Stimulated activated CD8-positive, alpha-beta memory T cell treated with anti-CD3 and anti-CD28 coated beads, Interleukin-4, amount 100 ng/mL, for 1 hour (primary cell): ENCODE results near the gene TBC1D8B.

ENCODE experiments used
- DNase-seq, 2 donors: peaks; one replicate each; pipeline ENCODE4 v3.0.0-alpha.2; 2020; ENCODE audit warnings: low read depth in 2 of 2, low spot score in 1 of 2

TBC1D8B gene

DNA sequence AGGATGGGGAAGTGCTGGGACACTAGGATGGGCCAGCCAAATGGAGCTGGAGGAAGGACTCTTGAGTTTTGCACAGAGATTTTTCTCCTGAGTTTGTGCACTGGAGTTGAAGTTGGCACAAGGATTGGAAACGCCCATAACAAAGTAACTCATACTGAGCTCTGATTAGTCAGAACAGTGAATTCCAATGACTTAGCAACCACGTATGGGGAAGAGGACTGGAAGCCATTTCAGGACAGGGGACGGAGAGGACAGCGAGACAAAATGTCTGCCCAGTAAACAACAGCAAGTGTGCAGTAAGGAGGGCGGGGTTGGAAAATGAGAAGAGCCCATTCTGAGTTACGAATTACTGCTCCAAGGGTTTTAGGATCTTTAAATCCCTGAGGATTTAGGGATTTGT is 94.8 kb downstream of the TBC1D8B start:
- DNase-seq, result no peak

DNA sequence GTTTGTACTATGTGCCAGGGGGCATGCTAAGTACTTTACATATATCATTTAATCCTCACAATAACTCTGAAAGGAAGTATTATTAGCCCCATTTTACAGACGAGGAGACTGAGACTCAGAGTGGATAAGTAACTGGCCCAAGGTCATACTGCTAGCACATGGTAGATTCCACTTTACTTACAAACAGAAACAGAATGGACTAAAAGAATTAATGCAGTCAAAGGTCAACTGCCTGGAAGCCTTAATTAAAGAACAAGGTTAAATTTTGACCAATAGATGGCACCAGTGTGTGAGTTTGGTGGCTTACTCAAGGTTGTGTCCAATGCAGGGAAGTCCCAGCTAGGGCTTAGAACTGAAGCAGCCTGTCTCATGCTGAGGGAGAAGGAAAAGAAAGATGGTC is 96.0 kb downstream of the TBC1D8B start:
- DNase-seq, result no peak

DNA sequence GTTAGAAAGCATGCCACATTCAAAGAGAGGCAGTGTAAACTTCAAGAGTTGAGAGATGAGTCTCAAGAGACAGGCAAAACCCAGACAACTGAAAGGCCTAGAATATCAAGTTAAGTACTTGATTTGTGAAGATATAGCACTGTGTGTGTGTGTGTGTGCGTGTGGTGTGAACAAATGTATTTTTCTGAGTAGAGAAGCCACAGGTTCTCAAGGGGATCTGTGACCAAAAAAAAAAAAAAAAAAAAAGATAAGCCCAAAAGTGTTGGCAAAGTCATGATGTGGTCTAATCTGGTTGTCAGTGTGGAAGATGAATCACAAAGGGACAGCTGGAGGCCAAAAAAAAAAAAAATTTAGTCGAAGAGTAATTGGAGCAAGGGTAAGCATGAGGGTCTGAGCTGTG is 96.8 kb downstream of the TBC1D8B start:
- DNase-seq, result no peak

GRCh38 chrX:106899841-106900240 is 97.4 kb downstream of the TBC1D8B start:
- no peak for DNase-seq

DNA sequence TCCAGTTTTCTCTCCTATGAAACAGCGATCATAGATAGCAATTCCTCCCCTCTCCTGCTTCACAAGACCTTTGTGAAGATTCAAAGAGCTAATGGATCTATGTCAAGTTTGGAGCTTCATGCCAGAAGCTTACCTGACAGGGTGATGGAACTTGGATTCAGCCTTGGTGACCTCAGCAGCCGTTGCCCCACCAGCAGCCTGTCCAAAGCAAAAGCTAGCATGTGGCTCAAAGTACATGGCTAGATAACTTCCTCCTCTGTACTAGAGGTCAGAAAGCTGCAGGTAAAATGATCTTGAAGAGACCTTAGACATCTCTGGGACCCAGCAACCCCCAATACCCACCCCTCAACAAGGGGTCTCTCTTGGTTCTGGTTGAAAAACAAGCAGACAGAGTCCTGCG is 98.9 kb downstream of the TBC1D8B start:
- no peak for DNase-seq

GRCh38 chrX:106901781-106902219 is 99.3 kb downstream of the TBC1D8B start:
- DNase-seq, result no peak

GRCh38 chrX:106902684-106903083 is 100.2 kb downstream of the TBC1D8B start:
- DNase-seq, result no peak

DNA sequence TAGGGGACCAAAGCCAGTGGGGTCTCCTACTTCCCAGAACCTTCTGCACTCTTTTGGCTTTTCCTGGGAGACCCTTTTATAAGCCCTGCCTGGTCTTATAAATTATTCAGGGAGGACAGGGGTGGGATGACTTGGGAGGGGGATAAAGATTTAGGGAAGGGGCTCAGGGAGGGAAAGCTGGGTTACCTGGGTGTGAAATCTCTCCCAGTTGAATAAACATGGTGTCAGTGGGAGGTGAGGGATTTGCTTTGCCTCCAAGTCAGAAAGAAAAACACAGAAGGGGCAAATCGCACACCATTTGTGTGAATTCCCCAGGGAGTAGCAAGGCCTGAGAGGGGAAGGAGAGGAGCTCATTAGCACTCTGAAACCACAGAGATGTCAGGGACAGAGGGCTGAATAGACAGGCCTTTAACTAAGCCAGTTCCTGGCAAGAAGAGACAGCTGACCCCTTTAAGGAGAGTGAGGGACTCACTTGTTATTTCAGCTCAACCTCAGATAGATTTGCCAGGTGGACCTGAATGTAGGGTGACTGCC is 100.9 kb downstream of the TBC1D8B start, which contains the start of gene RIPPLY1:
RIPPLY1 (minus strand) TSS at position 51 of the 534 bp plus-strand sequence. CDS start 54 bp downstream, outside the sequence.
- DNase-seq, result no peak

- no peak for DNase-seq
Measured at GRCh38 chrX:106903856-106904528, 101.5 kb downstream of the TBC1D8B start.

GRCh38 chrX:106905064-106905708 is 102.7 kb downstream of the TBC1D8B start:
- DNase-seq, result no peak

DNA sequence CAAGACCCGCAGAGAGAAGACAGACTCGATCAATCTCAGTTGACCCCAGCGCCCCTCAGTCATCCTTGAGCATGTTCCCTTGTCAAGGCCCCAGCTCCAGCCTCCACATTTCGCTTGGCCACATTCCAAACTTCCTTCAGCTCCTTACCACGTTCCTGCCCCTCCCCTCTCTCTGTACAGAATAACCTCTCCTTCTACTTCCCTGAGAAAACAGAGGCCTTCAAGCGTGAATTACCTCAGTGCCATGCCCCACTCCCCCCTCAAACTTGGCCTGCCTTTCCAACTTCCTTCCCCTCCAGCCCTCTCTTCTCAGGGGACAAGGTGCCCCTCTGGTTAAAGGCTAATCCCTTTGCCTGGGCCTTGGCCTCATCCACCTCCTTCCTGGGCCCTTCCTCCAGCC is 103.9 kb downstream of the TBC1D8B start:
- no peak for DNase-seq

DNA sequence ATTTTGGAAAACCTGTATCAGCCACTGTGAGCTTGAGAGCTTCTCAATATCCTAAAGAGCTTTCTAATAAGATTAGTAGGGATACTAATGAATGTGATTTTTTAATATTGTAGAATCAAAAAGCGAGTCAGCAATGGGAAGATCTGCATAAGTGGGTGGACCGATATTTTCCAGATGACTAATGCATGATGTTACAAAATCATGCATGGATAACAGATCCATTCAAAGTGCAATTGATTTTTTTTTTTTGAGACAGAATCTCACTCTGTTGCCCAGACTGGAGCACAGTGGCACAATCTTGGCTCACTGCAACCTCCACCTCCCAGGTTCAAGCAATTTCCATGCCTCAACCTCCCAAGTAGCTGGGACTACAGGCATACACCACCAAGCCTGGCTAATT is 110.4 kb downstream of the TBC1D8B start:
- DNase-seq, result no peak

DNA sequence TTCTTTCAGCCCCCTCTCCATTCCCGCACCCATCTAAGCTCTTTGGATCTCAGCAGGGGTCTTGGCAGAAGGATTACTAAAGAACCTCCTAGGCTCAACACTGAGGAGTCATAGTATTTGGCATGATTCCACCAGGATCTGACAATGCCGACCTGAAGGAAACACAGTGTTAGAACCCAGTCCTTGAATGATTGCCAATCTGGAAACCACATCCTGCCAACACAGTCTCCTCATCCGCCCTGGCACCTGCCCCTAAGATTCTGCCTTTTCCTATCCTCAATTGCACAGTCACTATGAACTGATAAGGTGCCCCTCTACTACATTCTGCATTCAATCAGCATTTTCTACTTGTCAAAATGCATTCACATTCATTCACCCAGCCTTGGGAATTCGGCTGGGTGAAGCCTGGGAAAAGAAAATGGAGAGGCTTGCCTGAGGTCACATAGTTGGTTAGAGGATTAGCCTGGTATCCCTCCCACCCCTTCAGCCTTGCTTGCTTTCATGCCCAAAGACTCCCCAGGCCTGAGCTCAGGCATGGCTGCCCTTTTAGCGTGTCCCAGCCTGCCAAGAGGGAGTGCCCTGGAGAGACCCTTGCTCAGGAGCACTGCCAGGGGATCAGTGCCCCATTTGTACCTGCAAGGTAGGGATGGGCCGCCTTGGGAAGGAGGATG is 115.5 kb downstream of the TBC1D8B start:
- DNase-seq, result no peak

GRCh38 chrX:106919932-106920452 is 117.5 kb downstream of the TBC1D8B start, which contains the start of gene CLDN2:
Gene CLDN2, plus strand, starts transcription at chrX:106920402. Its CDS starts 7,827 bp downstream, at chrX:106928229.
- no peak for DNase-seq

DNA sequence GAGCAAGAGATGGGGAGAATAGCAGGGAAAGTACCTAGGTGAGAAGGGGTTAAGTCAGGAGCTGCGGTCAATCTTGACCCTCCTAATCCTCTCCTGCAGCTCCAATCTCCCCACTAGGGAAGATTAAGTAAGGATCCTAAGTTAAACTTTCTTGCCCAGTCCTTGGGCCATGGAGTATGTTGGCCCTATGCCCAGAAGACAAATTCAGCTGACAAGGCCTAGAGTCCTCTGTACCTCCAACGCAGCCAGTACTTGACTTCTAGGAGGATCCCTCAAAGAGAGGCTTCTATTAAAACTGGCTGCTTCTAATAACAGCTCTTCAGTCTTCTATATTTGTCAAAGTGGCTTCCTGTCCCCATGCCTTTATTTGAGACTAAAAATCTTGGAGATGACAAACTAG is 119.2 kb downstream of the TBC1D8B start:
- DNase-seq, result no peak
